ENCODE results near the gene APEX1. TPM values are rescaled to one million over a fixed set of nuclear protein-coding genes. Genes with fewer than 3 reads are reported as not detected.

APEX1 gene
- total and polyA plus RNA-seq, 7 donors: 61.1 to 111 (median 90.5) TPM

- WGBS, 3 donors: 39 to 62% (median 61%) methylated on average over 2 of the region's 2 CpGs
- no peaks in the 10 kb centered on the region for H3K4me1 ChIP-seq
- no peak for TF ChIP-seq CTCF (IDR thresholded peaks at IDR 0.05)
- peaks cover 0 to 38% of the 10 kb centered on the region in 2 donors for H3K36me3 ChIP-seq (ENCODE audit: insufficient read depth in 1 of 2, low read depth in 1 of 2)
- ATAC-seq: no peak
- no peak overlapping the region for H3K4me3 ChIP-seq
- intact Hi-C loops (cut with DNase I): no loop called here
- H3K27me3 ChIP-seq (ENCODE audit: insufficient read depth in 3 of 3, low read length in 2 of 3): no peaks in the 10 kb centered on the region
- no peak for DNase-seq
- H3K9me3 ChIP-seq: no peaks in the 10 kb centered on the region
- no peak overlapping the region for H3K27ac ChIP-seq
Observed at GRCh38 chr14:20422886-20423285, 32.1 kb upstream of the APEX1 start.

- DNase-seq (no peak), ATAC-seq (no peak)
- Histone ChIP-seq H3K36me3 (ENCODE audit: insufficient read depth in 1 of 2, low read depth in 1 of 2) (peaks cover 0 to 40% of the 10 kb centered on the region in 2 donors), H3K4me1 (no peaks in the 10 kb centered on the region), H3K27ac (no peak overlapping the region), H3K4me3 (no peak overlapping the region), H3K9me3 (no peaks in the 10 kb centered on the region), H3K27me3 (ENCODE audit: insufficient read depth in 3 of 3, low read length in 2 of 3) (no peaks in the 10 kb centered on the region)
- 26 to 61% (median 33%) methylated on average over 2 of the region's 2 CpGs for WGBS, 3 donors
- TF ChIP-seq CTCF (IDR thresholded peaks at IDR 0.05): no peak
- intact Hi-C loops (cut with DNase I): no loop called here
Observed at GRCh38 chr14:20424851-20425250, 30.2 kb upstream of the APEX1 start.

- Histone ChIP-seq H3K27ac (peak overlapping the region; percentile 53), H3K27me3 (ENCODE audit: insufficient read depth in 3 of 3, low read length in 2 of 3) (no peaks in the 10 kb centered on the region), H3K9me3 (no peaks in the 10 kb centered on the region), H3K4me3 (no peak overlapping the region), H3K36me3 (ENCODE audit: insufficient read depth in 1 of 2, low read depth in 1 of 2) (peaks cover 0 to 44% of the 10 kb centered on the region in 2 donors), H3K4me1 (peaks cover 15% of the 10 kb centered on the region)
- no peak for TF ChIP-seq CTCF (IDR thresholded peaks at IDR 0.05)
- intact Hi-C loops (cut with DNase I): no loop called here
- no peak for DNase-seq
- WGBS, 3 donors: 77 to 85% (median 80%) methylated on average over 5 of the region's 5 CpGs
- peak in 2 of 4 donors; percentile 40 to 48 for ATAC-seq
Observed at GRCh38 chr14:20427231-20428009, 27.6 kb upstream of the APEX1 start.

- no peak for TF ChIP-seq CTCF (IDR thresholded peaks at IDR 0.05)
- Histone ChIP-seq H3K27ac (peak overlapping the region; percentile 53), H3K4me3 (no peak overlapping the region), H3K9me3 (no peaks in the 10 kb centered on the region), H3K36me3 (ENCODE audit: insufficient read depth in 1 of 2, low read depth in 1 of 2) (peaks cover 0 to 40% of the 10 kb centered on the region in 2 donors), H3K4me1 (peaks cover 15% of the 10 kb centered on the region), H3K27me3 (ENCODE audit: insufficient read depth in 3 of 3, low read length in 2 of 3) (no peaks in the 10 kb centered on the region)
- WGBS, 3 donors: 75 to 81% (median 81%) methylated on average over 5 of the region's 5 CpGs
- intact Hi-C loops (cut with DNase I): no loop called here
- ATAC-seq: no peak
- no peak for DNase-seq
Observed at GRCh38 chr14:20428010-20428365, 27.0 kb upstream of the APEX1 start.

- H3K4me3 ChIP-seq: no peak overlapping the region
- 18 to 33% (median 27%) methylated on average over 5 of the region's 5 CpGs for WGBS, 3 donors
- TF ChIP-seq CTCF (IDR thresholded peaks at IDR 0.05): no peak
- peaks cover 0 to 31% of the 10 kb centered on the region in 2 donors for H3K36me3 ChIP-seq (ENCODE audit: insufficient read depth in 1 of 2, low read depth in 1 of 2)
- intact Hi-C loops (cut with DNase I): no loop called here
- no peaks in the 10 kb centered on the region for H3K9me3 ChIP-seq
- peaks cover 19% of the 10 kb centered on the region for H3K4me1 ChIP-seq
- no peak for ATAC-seq
- DNase-seq: no peak
- H3K27ac ChIP-seq: no peak overlapping the region
- H3K27me3 ChIP-seq (ENCODE audit: insufficient read depth in 3 of 3, low read length in 2 of 3): no peaks in the 10 kb centered on the region
Observed at GRCh38 chr14:20428802-20429201, 26.2 kb upstream of the APEX1 start.
